Measurements from ENCODE around the gene SLIT3.

SLIT3 gene

DNA sequence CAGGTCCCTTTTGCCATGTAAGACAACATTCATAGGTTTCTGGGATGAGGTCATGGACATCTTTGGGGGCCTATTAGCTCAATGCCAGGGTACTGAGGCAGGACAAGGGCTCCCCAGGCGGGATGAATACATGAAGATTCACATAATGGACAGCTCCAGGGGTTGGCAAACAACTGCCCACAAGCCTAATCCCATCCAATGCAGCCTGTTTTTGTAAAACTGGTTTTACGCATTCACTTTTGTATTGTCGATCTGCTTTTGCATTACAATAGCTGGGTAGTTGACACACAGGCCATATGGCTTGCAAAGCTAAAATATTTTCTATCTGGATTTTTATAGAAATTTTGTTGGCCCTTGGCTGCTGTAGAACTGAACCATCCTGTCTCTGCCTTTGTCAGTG lies 473.3 kb downstream of the SLIT3 start:
- no peak for DNase-seq (ENCODE audit: low spot score)

DNA sequence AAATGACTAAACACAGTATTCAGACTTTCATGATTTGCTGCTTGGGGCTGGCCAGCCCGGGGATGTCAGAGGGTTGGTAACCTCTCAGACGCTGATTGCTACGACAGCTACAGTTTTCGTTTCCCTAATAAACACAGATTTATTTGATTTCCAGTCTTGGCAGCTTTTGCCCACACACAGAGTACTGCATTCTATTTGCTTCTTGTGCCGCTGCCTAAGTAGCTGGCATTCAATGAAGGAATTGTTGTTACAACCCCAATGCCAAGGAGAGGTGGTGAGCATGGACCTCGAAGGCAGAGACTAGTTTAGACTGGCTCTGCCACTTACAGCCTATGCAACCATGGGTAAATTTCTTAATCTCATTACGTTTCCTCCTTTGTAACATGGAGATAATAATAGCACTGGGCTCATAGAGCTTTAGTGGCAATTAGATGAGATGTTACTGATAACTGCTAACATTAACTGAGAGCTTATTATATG lies 474.7 kb downstream of the SLIT3 start:
- DNase-seq (ENCODE audit: low spot score): no peak

DNA sequence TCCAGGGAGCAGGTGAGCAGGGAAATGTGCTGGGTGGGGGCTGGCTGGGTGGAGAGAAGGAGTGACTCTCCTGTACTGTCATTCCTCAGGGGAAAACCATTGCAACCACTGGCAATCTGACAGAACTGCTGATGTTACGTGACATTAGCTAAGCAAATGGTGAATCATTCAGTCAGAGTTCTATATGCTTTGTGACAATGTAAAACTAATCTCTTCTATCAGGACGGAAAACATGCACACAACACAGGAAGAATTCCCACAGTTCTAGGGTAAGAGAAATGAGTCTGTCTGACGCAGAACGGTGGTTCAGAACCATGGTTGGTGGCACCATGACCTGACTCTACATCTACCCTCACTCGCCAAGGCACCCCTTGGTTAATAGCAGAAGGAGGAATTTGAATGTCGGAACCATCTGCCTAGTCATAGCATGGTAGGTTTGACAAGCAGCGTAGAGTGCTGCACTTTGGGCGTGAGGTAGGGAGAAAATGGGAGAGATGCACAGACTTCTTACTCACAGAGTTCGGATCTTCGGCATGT lies 478.1 kb downstream of the SLIT3 start:
- no peak for DNase-seq (ENCODE audit: low spot score)

DNA sequence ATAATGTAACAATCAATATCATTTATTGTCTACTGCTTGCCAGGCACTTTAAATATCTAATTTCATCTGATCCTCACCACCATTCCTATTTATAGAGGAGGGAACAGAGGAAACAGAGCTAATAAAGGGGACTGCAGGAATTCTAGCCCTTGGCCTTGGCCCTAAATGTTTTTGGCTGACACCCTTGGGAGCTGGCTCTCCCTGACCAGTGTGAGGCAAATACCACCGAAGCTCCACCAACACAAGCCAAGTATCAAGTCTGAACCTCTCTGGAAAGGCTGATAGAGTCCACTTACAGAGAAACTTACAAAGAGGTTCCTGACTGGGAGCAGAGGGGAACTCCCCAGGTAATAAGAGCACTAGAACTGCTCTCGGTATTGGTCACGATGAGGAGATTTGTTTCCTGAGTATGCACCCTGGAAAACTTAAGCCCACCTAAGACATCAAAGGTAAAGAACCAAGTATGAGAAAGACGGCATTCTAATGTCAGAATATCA lies 478.6 kb downstream of the SLIT3 start:
- no peak for DNase-seq (ENCODE audit: low spot score)

DNA sequence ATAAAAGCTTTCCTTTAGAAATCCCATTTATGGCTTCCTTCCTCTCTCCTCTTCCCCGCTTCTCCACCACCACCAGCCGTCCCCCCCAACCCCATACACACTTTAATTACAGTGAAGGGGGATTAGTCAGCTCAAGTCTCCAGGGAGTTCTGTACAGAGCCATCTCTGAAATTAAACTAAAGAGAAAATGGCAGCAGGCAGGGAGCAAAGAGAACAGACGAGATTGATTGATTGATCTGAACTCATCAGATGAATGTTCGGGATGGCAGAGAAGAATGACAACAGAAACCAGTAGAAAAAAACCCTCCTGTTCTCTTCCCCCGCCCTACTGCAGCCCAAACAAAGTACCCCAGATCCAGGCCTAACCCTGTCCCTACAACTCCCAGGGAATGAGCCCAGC lies 480.1 kb downstream of the SLIT3 start:
- no peak for DNase-seq (ENCODE audit: low spot score)

DNA sequence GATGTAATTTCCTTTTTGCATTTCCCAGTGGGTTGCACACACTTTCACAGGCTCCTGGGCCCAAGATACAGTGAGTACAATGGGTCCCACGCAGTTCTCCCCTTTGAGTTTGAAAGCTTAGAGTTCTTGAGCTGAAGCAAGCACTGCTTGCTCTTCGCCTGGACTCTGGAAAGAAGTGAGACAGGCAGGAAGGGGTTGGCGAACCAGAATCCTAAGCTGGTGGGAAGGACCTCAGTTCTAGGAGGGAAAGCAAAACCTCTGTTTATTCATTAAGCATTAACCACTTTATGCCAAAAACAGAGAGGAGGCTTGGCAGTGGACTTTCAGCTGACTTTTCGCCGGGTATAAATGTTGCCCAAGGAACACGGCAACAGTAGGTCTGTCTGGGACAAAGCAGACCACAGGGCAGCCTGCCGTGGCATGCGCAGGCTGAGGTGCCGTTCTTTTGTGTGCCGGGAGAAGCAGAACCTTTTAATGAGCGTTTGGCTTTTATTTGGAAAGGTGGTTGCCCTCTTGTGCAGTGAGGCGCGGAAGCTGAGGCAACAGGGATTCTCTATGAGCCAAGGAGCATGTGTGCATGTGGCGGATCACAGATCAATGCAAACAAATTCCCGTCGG lies 481.8 kb downstream of the SLIT3 start:
- no peak for DNase-seq (ENCODE audit: low spot score)

DNA sequence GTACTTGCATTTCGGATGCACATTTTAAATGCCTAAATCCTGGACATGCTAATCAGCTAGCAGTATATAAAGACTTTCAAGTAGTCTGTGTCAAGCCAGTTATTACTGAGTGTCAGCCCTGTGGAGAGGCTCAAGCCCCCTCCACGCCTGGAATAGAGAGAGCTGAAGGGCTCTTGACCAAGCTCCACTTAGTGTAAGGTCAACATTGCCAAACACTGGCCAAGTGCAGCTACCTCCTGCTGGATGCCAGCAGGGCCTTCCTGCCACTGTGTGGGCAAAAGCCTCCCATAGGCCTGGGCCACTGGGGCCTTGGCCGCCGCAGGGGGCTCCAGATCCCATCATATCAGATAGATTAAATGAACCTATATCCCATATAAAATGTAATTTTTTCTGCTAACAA lies 482.4 kb downstream of the SLIT3 start:
- DNase-seq (ENCODE audit: low spot score): no peak

DNA sequence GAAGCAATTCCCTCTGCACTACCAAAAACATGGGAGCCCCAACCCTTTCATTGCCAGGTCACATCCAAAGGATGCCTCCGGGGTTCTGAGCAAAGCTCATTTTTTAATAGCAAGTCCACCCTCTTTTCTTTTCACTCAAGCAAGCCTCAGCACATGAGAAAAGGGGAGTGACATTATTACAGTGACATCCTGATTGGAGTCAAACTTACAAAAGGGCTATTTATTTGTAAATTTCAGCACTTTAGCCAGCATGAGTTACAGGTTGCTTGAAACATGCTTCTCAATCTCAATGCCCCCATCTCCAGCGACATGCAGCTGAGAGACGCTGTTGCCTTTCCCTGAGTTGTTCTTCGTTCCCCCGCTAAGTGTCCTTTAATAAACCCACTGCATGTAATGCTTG lies 483.3 kb downstream of the SLIT3 start:
- DNase-seq (ENCODE audit: low spot score): no peak

DNA sequence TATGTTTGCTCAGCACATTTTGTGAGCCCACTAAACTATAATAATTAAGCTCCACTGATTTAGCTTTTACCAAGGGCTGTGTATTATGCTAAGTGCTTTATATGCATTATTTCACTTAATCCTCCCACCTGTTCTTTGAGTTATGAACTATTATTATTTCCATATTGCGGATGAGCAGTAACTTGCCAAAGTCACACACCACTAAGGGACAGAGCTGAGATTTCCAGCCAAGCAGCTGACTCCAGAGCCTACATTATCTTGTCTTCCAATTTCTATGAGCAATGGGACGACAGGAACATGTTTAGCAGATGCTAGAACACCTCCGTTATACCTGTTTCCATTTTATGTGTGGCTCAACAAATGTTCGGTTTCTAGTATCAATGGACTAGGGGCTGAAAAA lies 484.3 kb downstream of the SLIT3 start:
- no peak for DNase-seq (ENCODE audit: low spot score)

DNA sequence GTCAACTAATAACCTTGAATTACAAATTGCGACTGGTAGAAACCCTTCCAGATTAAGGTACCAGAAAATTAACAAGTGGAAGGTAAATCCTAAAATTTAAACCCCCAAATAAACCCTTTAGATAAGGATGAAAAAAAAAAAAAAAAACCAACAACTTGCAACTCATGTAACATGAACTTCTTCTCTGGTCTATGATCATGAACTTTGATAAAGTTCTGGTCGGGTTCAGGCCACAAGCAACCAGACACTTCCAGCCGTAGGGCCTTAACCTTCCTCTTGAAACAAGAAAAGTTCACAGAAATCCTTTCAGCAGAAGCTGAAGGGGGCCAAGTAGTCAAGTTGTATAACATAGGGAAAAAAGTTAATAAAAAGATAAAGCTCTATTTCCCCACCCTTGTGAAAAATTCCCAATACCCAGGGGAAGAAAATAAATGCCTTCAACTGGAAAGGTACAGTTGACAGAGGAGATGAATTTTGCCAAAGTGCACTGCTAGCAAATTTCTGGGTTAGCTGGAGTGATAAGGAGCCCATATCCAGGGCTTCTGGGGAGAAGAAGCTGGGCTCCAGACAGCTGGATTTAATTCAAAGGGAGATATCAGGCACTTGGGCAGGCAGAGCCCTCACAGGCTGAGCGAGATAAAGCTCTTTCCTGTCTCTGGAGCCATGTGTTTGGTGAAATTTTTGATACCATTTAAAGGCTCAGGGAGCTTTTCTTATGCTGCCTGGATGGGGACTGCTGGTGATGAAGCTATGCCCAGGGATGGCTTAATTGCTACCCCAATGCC lies 487.6 kb downstream of the SLIT3 start:
- no peak for DNase-seq (ENCODE audit: low spot score)

DNA sequence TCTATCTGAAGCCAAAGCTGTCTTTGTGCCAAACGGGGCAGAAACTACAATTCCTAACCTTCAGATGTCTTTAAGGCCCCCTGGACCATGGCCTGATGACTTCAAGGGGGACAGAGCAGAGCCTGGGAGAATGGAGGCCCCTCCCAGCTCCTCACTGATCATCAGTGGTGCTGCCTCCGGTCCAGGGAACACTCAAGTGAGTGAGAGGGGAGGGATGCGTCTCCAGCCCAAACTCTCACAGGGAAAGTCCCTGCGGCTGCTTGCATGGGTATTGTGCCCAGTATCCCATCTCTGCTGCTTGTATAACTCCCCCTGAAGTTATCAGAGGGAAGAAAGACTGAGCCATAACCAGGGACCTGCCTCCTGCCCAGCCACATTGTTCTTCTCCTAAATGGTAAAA lies 490.3 kb downstream of the SLIT3 start:
- DNase-seq (ENCODE audit: low spot score): no peak

DNA sequence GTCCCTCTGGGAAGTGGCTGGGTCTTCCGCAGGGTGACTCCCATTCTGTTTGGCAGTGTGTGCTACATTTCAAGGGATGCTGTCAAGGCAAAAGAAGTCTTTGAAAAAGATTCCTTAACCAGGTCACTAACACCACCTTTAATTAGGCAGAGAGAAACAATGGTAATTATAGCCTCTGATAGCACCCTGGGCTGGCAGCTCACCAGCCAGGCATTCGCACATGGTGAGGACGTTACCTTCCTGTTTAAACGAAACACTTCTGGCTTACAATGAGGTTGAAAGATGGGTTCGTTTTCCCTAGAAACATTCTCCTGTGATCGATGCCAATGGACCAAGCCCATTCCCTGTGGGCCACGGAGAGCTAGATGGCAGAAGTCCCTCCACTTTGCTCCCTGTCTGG lies 491.7 kb downstream of the SLIT3 start:
- DNase-seq (ENCODE audit: low spot score): no peak

DNA sequence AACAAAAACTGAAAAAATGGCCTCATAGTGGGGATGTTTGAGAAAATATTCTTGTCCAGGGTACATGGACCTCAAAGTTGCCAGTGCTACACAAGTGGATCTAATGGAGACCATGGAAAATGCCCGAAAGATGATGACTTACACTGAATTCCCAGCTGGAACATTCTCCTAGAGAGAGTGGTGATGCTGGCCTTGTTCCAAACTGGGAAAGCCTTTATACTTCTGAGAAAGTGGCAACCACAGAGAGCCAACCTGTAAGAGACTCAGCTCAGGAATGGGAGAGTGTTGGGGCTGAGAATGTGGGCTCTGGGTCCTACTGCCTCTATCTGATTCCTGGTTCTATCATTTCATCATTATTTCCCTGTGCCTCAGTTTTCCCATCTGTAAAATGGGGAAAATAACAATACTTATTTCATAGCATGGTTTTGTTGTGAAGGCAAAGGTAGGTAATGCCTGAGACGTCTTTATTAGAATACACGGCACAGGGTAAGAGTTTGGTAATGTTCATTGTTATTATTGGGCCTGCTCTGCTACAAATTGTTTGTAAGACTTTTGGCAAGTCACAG lies 492.8 kb downstream of the SLIT3 start:
- DNase-seq (ENCODE audit: low spot score): no peak

DNA sequence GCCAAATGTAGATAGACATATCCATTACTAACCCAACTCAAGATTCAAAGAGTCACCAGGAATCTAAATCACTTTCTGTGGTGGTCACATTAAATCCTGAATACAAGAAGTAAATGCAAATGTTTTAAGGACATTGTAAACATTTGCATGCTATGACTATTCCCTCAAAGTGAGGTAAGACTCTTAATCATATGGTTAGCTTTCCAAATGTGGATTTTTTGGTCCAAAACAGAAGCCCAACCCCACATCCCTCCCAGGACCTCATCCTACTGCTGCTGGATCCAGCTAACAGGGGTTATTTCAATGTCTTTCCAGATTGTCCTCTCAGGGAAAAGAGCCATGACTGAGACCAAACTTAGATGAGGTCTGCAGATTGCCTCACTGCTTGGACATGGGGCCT lies 493.7 kb downstream of the SLIT3 start:
- DNase-seq (ENCODE audit: low spot score): no peak

DNA sequence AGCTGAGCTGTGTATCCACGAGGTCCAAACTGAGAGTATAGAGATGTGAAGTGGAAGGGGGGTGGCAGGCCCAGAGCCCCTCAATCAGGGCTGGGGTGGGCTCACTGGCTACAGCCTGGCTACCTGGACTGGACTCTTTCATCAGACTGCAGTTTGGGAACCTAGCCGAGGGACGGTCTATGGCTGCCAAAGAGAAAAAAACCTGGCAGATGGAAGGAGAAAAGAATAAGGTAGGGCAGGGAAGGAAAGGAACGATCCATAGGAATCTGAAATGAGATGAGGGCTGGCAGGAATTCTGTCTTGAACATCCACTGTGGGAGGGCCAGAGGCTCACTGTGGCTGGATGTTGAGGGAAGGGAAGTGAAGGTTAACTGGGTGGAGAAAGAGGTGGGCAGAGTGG lies 497.4 kb downstream of the SLIT3 start:
- no peak for DNase-seq (ENCODE audit: low spot score)

DNA sequence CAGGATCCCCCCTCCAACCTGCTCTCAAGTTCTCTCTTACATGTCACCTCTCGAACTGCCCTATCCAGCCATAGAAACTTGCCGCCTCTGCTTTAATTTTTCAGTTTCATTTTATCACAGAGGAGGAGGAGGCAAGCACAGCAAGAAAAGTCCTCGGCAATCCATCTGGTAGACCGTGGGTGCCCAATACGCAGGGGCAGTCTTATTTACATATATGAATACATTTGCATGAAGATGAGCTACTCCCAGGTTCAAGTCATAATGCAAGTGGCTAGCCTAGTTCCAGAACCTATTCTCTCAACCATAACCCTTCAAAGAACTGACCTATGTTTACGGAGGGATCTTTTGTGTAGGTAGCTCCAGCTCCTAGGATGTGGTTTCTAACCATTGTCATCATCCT lies 498.6 kb downstream of the SLIT3 start:
- DNase-seq (ENCODE audit: low spot score): no peak

DNA sequence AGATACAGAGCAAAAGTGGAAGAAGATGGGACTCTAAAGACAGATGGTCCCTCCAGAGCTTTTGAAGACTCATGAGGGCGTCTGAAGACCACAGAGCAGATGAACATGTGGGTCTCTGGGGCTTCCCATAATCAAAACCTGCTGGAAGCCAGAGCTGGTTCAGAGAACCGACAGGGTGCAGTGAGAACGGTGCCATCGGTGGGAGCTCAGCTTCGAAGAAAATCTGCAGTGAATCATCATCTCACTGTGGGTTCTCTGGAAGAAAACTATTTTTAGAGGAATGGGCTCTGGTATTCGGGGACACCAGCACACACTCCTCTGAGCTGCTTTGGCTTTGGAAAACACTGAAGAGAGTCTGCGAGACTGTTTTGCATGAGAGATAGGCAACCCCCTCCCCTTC lies 499.4 kb downstream of the SLIT3 start:
- DNase-seq (ENCODE audit: low spot score): no peak

DNA sequence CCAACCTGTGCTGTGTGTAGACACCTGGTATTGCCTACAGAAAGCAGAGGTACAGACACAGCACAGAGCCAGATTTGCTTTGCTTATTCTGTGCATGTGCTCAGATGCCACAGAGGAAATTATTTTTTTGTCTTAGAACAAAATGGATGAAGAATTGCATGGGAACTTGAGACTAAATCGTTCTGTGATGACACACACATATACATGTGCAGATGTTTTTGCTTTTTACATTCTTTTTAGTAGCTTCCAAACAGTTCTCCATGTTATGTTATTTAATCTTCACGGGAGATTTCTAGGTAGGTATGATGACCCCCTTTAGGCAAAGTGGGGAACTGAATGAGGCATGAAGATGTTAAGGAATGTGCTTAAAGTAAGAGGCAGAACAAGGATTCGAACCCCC lies 500.2 kb downstream of the SLIT3 start:
- no peak for DNase-seq (ENCODE audit: low spot score)

DNA sequence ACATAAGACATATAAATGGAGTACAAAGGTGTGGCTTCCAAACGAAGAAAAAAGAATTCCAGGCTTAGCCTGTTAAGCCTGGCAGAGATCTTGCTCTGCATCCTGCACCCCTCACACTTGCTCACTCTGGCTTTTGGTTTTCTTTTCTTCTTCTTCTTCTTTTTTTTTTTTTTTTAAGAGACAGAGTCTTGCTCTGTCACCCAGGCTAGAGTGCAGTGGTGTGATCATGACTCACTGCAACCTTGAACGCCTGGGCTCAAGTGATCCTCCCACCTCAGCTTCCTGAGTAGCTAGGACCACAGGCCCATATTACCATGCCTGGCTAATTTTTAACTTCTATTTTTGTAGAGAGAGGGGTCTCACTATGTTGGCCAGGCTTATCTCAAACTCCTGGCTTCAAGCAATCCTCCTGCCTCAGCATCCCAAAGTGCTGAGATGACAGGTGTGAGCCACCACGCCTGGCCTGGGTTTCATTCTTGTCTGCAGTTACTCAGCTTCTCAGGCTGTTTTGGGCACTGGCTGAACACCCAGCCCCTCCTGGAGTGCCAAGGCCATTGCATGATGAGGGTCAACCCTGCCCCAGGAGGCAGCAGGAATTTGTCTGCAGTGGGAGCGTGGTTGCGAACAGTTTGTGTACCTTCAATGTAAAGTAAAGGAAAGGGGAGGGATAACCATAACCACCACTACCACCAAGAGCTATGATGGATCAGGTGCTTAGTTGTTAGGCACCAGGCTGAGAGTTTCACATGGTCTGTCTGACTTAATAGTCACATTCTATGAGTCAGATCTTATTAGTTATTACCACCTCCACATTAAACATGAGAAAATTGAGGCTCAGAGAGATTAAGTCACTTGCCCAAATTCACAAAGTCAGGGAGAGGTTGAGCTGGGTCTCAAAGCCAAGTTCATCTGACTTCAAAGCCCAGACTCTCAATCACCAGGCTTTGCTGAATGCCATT lies 502.6 kb downstream of the SLIT3 start:
- no peak for DNase-seq (ENCODE audit: low spot score)

DNA sequence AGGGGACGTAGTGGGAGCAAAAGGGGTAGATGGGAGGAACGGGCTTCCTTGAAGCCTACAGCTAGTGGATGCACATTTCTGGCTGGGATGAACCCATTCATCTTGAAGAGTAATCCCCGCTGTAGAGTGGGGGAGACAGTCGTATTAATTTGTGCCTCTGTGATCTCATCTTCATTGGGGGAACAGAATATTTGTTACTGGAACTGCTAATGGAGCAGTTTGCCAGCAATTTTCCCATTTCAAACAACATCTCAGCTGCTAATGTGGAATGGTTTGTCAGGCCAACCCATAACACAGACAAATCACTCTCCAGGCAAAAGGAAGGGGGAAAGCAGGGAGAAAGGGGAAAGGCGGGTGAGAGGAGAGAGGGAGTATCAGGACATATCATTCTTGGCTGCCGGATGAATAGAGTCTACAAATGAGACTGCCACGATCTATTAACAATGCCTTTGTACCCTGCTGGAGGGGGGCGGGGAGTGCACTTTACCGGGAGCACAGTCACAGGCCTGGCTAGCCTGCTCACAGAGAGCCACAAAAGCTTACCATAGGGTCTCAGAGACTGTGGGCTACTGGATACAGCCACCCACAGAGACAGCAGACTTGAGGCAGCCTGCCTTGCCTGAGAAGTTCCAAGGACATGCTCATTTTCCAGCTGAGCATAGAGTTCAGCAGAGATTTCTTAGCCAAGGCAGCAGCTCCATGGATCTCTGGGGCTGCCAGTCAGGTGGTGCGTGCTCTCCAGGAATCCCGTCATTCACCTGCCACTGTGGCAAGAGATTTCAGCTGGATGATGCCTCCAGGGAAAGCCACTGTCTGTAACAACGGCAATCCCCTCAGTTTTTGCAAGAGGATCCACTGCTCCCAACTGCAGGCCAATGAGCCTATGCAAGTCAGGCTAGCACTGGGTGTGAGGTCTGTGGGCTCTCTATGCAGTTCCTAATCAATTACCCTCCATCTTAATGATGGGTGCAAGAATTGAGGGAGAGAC lies 504.1 kb downstream of the SLIT3 start:
- DNase-seq (ENCODE audit: low spot score): no peak

DNA sequence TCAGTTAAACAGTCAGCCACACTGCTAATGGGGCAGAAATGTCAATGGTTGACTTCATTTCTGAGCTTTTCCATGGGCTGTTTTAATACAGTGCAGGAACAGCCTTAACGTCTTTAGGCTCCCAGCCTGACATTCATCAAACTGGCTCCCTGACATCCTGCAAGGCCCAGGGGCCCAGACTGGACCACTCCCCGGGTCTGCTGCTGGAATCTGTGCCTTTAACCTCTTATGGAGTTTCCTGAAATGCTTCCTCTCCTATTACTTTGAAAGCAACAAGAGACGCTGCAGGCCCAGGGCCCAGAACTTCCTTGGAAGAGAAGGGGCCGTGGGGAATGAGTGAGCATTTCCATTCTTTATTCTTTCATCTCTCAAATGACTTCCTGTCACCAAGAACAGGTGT lies 504.9 kb downstream of the SLIT3 start:
- DNase-seq (ENCODE audit: low spot score): no peak

All from CD4-positive, alpha-beta T cell treated with Interleukin-2 at 100 ng/mL for 4 hours (primary cell).